Esophagus squamous epithelium (tissue), 4 donors: ENCODE measurements around the gene HINT1.

Experiments used
- CTCF ChIP-seq, 6 experiments: fragments of 450-650 bp in 4 of 6; fragments of 200-600 bp in 2 of 6; sonication (generic) in 2 of 6; IDR thresholded peaks; one replicate each; pipeline ENCODE4 v1.5.1; 2016 to 2019; ENCODE audit warnings: antibody characterized with exemption in 6 of 6, mild to moderate bottlenecking in 4 of 6, moderate library complexity in 4 of 6
- POLR2A ChIP-seq, 4 donors: fragments of 450-650 bp; IDR thresholded peaks; one replicate each; pipeline ENCODE4 v1.6.1; 2017; ENCODE audit warnings: antibody characterized with exemption in 4 of 4, mild to moderate bottlenecking in 4 of 4, moderate library complexity in 3 of 4

GRCh38 chr5:131165119-131165727 lies at the start of gene HINT1:
- TF ChIP-seq CTCF (IDR thresholded peaks at IDR 0.05) (peak in 2 of 6 experiments; percentile 8 to 29), POLR2A (IDR thresholded peaks at IDR 0.05) (peak in 3 of 4 donors; percentile 55 to 90 (median 73))
